Measurements from ENCODE around the gene HYPK.

Gene HYPK, protein sequence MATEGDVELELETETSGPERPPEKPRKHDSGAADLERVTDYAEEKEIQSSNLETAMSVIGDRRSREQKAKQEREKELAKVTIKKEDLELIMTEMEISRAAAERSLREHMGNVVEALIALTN

GRCh38 chr15:43800286-43801141 is at the start of gene HYPK:
Gene HYPK, plus strand, starts transcription at chr15:43800599. Its CDS starts 24 bp downstream, at chr15:43800623.
- peak; percentile 70 to 85 (median 80) for DNase-seq (ENCODE audit: low read depth in 3 of 3, low spot score in 1 of 3)

- DNase-seq (ENCODE audit: low read depth in 3 of 3, low spot score in 1 of 3), result no peak
These were observed 48.5 kb upstream of the HYPK start for GRCh38 chr15:43751885-43752284.

DNA sequence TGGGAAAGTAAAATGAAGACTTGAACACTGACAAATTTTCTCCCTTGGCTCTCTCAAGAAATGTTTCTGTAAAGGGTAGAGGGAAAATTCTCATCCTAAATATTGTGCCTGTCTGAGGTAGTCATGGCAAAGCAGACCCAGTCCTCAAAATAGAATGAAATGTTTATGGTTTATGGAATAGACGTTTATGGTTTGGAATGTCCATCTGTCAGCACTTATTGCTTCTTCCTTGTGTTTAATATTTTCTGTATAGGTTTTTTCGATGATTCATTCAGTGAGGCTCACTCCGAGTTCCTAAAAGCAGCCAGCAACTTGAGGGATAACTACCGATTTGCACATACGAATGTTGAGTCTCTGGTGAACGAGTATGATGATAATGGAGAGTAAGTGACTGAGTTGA is 37.6 kb upstream of the HYPK start:
- no peak for DNase-seq (ENCODE audit: low read depth in 3 of 3, low spot score in 1 of 3)

- no peak for DNase-seq (ENCODE audit: low read depth in 3 of 3, low spot score in 1 of 3)
These were observed 36.5 kb upstream of the HYPK start for GRCh38 chr15:43763819-43764446.

DNA sequence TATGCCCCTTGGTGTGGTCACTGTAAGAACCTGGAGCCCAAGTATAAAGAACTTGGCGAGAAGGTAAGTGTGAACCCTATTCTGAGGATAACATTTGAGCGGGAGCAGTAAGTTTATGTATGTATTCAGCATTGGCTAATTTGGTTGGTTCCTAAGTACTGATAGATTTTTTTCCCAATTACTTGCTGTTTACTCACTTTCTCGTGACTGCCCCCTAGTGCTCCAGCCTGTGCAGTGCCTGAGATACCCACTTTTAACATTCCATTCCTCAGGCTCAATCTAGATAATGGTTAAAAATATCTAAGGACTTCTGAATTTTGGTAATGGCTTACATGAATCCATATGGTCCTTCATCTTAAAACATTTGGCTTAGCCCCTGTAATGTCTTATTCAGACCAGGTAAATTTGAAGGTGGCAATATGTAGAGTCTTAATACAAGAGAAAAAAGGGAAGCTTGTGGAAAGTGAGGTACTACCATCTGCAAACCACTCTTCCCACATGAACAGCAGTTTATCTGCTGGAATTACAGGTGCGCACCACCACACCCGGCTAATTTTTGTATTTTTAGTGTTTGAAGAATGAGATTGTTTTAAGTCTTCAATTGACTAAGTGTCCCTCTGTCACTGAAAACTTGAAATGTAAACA is 30.7 kb upstream of the HYPK start:
- no peak for DNase-seq (ENCODE audit: low read depth in 3 of 3, low spot score in 1 of 3)

GRCh38 chr15:43771816-43772215 is 28.6 kb upstream of the HYPK start:
- DNase-seq (ENCODE audit: low read depth in 3 of 3, low spot score in 1 of 3), result no peak

GRCh38 chr15:43772624-43773023 is 27.8 kb upstream of the HYPK start:
- DNase-seq (ENCODE audit: low read depth in 3 of 3, low spot score in 1 of 3), result no peak

DNA sequence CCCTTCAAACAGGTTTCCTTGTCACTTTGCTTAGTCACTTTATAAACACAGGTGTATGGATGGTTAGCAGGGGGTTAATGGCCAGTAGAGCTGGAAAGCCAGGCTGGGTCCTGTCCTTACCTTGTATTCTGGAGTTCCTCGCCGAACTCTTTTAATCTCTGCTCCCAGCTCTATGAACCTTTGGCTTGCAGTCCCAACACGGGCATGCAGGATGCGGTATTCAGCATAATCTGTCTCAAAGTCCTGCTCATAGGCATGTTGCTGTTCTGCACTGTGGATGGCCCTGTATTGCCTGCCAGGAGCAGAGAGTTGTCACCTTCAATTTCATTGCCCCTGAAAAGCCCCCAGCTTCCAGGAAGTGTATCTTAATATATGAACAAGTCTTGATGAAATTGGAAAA is 26.3 kb upstream of the HYPK start:
- DNase-seq (ENCODE audit: low read depth in 3 of 3, low spot score in 1 of 3), result no peak

DNA sequence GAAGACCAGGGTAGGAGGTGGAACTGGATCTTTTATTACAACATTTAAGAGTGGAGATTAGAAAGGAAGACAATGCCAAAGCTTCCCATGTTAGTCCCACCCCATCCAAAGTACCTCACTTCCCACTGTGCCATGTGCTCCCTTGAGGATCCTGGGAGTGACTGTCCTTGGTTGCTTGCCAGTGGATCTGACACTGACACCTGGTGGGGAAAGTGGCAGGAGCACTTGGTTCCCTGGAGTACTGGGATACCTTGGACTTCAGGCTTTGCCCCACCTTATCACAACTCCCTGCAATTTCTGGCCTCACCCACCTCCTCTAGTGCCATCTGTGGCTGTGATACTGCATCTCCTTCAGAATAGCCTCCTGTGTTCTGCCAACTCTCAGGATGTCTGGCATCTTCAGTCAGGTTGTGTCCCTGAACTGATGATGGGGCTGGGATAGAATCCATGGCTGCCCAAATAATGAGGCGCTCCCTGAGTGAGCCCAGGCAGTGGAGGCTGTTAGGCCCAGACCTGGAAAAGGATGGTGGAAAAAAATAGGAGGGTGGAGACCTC is 24.9 kb upstream of the HYPK start:
- DNase-seq (ENCODE audit: low read depth in 3 of 3, low spot score in 1 of 3), result no peak

DNA sequence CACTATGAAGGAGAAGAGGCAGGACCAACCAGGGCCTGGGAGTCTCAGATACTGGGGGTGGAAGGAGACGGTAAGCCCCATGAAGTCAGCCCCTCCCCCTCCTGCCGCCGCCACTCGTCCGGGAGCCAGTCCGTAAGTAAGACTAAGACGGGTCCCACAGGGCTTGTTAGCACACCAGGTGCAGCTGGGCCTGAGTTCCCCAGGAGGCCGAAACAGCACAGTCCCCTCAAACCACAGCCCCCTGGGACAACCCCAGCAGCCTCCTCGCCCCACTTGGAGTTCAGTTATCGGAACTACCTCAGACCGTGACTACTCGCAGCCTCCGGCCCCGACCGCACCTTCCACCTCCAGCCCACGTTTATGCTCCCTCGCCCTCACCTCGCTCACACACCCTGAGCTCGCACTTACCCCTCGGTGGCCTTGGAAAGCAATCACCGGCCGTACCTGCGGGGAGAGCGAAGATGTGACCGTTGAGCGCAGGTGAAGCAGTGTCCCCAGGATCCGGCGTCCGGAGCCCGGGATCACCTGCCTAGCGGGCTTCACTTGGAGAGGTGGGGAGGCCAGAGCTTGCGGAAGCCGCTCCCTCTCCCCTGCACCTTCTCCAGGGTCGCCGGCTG is 24.2 kb upstream of the HYPK start:
- DNase-seq (ENCODE audit: low read depth in 3 of 3, low spot score in 1 of 3), result no peak

- DNase-seq (ENCODE audit: low read depth in 3 of 3, low spot score in 1 of 3), result peak; percentile 20 to 60 (median 57)
These were observed 23.6 kb upstream of the HYPK start, which contains the start of gene ELL3 for GRCh38 chr15:43776718-43777266. Gene ELL3, minus strand, starts transcription at chr15:43776966. Its CDS starts 65 bp downstream, at chr15:43776901.

DNA sequence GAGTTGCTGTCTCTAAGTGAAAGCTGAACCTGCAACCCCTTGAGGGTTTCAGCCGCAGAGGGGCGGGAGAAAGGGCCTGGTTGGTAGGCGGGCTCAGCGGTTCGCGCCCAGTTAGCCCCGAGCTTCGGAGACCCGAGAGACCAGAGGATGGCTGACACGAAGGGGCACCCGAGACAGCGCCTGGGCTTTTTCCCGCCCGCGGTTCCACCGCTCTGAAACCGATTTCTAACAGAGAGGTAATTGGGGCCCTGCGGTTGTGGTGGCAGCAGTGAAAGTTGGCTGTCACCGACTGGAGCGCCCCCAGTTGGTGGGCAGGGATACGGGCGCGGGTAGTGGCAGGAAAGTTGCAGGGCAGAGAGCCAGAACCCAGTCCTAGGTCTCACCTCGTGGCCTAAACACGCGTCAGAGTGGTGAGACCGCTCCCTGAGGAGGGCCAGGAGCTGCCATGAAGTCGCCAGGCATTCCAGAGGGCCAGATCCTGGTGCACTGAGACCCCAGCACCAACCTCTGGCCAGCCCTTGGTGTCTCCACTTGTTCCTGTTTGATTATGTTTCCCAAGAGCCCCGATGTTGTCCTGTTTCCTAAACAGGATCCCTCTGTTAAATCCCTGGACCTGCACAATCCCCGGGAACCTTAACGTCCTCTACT is 23.0 kb upstream of the HYPK start:
- DNase-seq (ENCODE audit: low read depth in 3 of 3, low spot score in 1 of 3), result peak; percentile 30 to 69 (median 46)

GRCh38 chr15:43779016-43779415 is 21.4 kb upstream of the HYPK start:
- no peak for DNase-seq (ENCODE audit: low read depth in 3 of 3, low spot score in 1 of 3)

DNA sequence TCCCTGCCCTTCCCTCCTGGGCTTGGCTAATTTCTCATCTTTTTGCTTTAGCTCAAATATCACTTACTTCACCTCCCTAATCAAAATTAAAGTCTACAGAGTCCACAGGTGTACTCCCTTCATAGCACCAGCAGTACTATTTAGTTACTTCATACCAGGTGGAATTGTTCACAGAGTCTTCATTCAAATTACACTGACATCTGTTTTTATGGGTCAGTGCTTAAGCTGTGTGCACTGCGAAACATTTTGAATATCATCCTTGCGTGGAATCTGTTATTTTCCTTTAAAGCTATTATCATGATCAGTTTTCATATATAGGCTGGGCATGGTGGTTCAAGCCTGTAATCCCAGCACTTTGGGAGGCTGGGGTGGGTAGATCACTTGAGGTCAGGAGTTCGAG is 11.0 kb upstream of the HYPK start:
- no peak for DNase-seq (ENCODE audit: low read depth in 3 of 3, low spot score in 1 of 3)

- peak; percentile 98 to 99 (median 98) for DNase-seq (ENCODE audit: low read depth in 3 of 3, low spot score in 1 of 3)
These were observed 8.2 kb upstream of the HYPK start, which contains the start of gene SERF2 for GRCh38 chr15:43791993-43792760. Gene SERF2, plus strand, starts transcription at chr15:43792320. Its CDS starts 57 bp downstream, at chr15:43792377.

DNA sequence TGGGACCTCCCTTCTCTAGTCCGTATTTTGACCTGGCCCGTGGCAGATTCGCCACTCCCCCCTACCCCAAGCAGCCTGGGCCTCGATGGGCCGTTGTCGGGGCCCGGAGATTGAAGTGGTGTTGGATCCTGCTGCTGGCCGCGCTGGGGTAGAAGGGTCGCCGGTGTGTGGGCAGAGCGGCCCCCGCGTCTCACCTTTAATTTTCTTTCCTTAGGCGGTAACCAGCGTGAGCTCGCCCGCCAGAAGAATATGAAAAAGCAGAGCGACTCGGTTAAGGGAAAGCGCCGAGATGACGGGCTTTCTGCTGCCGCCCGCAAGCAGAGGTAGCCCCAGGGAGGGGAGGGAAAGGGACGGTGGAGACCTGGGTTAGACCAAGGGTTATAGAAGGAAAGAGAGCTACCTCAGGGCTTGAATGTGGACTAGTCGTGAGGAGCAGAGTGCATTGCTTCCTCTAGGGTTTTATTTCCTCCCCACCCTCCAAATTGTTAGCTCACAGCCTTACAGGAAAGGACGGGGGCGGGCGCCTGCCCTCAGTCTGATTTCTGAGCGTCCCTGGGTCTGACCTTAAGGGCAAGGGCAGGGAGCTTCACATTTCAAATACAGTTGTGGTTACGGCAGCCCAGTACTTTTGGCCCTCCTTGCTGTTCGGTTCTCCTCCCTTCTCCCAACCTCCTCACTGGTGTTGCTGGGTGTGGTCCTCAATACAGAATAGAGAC is 7.5 kb upstream of the HYPK start:
- no peak for DNase-seq (ENCODE audit: low read depth in 3 of 3, low spot score in 1 of 3)

GRCh38 chr15:43793647-43794046 is 6.8 kb upstream of the HYPK start:
- no peak for DNase-seq (ENCODE audit: low read depth in 3 of 3, low spot score in 1 of 3)

GRCh38 chr15:43794269-43795037 is 5.9 kb upstream of the HYPK start:
- DNase-seq (ENCODE audit: low read depth in 3 of 3, low spot score in 1 of 3), result no peak

Data from stimulated activated CD4-positive, alpha-beta T cell treated with anti-CD3 and anti-CD28 coated beads, TNF-alpha, amount 100 ng/mL, for 1 hour (primary cell).